ENCODE data around the gene DCBLD2. TPM values are rescaled to one million over a fixed set of nuclear protein-coding genes. Genes with fewer than 3 reads are reported as not detected.

The DCBLD2 gene
- polyA plus RNA-seq, 3 donors: 0.17 to 1.1 (median 0.45) TPM

DNA sequence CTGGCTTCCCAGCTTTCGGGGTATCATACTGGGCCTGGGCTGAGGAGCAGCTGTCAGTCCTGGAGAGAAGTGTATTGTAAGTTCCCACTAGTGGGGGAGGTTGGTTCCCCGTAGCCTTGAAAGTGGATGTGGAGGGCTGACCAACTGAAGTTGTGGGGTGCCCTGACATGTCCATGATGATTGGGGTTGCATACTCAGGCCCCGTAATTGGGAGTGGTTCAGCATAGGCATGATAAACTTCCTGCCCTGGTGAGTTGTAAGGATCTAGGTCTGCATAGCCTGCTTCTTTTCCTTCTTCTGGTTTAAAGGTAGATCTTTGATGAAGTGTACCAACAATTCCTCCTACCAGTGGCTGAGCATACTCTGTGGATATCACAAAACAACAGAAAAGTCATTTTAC is 102.0 kb downstream of the DCBLD2 start:
- peaks cover 8% of the 10 kb centered on the region for H4K20me1 ChIP-seq (ENCODE audit: insufficient read depth, low read length)
- Mint-ChIP-seq H3K36me3 (peaks cover 17 to 25% of the 10 kb centered on the region in 2 donors), H3K4me1 (no peaks in the 10 kb centered on the region), H3K9me3 (peaks cover 0 to 3% (median 0%) of the 10 kb centered on the region in 7 donors), H3K4me3 (no peak overlapping the region), H3K27me3 (ENCODE audit: low read depth in 3 of 3) (peaks cover 0 to 2% (median 0%) of the 10 kb centered on the region in 3 donors), H3K27ac (peak overlapping the region in 1 of 7 donors; percentile 57)
- H3K4me2 ChIP-seq (replicated peaks; ENCODE audit: extremely low read depth, low read length, poor library complexity, severe bottlenecking): no peak overlapping the region
- no peak overlapping the region for H3K4me3 ChIP-seq (replicated peaks in 1 of 3; ENCODE audit: low read depth in 2 of 3, low read length in 3 of 3)
- TF ChIP-seq, protein P1, sequence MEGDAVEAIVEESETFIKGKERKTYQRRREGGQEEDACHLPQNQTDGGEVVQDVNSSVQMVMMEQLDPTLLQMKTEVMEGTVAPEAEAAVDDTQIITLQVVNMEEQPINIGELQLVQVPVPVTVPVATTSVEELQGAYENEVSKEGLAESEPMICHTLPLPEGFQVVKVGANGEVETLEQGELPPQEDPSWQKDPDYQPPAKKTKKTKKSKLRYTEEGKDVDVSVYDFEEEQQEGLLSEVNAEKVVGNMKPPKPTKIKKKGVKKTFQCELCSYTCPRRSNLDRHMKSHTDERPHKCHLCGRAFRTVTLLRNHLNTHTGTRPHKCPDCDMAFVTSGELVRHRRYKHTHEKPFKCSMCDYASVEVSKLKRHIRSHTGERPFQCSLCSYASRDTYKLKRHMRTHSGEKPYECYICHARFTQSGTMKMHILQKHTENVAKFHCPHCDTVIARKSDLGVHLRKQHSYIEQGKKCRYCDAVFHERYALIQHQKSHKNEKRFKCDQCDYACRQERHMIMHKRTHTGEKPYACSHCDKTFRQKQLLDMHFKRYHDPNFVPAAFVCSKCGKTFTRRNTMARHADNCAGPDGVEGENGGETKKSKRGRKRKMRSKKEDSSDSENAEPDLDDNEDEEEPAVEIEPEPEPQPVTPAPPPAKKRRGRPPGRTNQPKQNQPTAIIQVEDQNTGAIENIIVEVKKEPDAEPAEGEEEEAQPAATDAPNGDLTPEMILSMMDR (IDR thresholded peaks at IDR 0.05): no peak
- DNase-seq: no peak
- no peak overlapping the region for H3K9ac ChIP-seq (ENCODE audit: insufficient read depth, low read length, poor library complexity, severe bottlenecking)
- H3K79me2 ChIP-seq (ENCODE audit: insufficient read depth, low read length): no peaks in the 10 kb centered on the region
- no peaks in the 10 kb centered on the region for H3K9me3 ChIP-seq (replicated peaks in 1 of 2; ENCODE audit: control insufficient read depth in 1 of 2, insufficient read depth in 1 of 2, low read length in 2 of 2)
- no peak overlapping the region for H2AFZ ChIP-seq (ENCODE audit: insufficient read depth, low read depth, low read length, poor library complexity, severe bottlenecking)
- H3K27ac ChIP-seq (ENCODE audit: low read depth in 1 of 2, low read length in 2 of 2): no peak overlapping the region
- WGBS (ENCODE audit: insufficient coverage): 50% methylated on average over 2 of the region's 3 CpGs
- intact Hi-C loops (cut with micrococcal nuclease): no loop called here
- no peaks in the 10 kb centered on the region for H3K4me1 ChIP-seq (ENCODE audit: control insufficient read depth in 1 of 2, insufficient read depth in 2 of 2, low read length in 2 of 2)
- no peaks in the 10 kb centered on the region for H3K27me3 ChIP-seq (ENCODE audit: control insufficient read depth in 2 of 2, insufficient read depth in 2 of 2, low read length in 2 of 2)
- peaks cover 13 to 20% of the 10 kb centered on the region in 2 donors for H3K36me3 ChIP-seq (replicated peaks in 1 of 2; ENCODE audit: control insufficient read depth in 1 of 2, insufficient read depth in 2 of 2, low read length in 2 of 2)

DNA sequence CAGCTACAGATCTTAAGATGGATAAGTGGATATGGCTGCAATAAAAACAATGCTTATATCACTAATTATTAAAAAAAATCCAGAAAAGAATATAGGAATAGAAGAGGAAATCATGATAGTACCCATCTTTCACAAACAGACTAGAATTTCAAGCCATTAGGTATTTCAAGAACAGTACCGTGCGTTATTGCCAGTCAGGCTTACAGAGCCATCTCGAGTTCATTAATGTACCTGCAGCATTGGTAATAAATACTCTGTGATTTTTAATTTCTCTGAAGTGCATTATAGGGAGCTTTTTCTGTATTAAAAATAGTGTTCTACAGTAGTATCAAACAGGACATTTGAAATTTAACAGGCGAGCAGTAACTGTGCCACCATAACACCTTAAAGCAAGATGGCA is 102.7 kb downstream of the DCBLD2 start:
- intact Hi-C loops (cut with micrococcal nuclease): no loop called here
- H3K4me1 ChIP-seq (ENCODE audit: control insufficient read depth in 1 of 2, insufficient read depth in 2 of 2, low read length in 2 of 2): no peaks in the 10 kb centered on the region
- no peak overlapping the region for H3K4me2 ChIP-seq (replicated peaks; ENCODE audit: extremely low read depth, low read length, poor library complexity, severe bottlenecking)
- no peak overlapping the region for H3K4me3 Mint-ChIP-seq
- no peak overlapping the region for H3K9ac ChIP-seq (ENCODE audit: insufficient read depth, low read length, poor library complexity, severe bottlenecking)
- no peak overlapping the region for H3K4me3 ChIP-seq (replicated peaks in 1 of 3; ENCODE audit: low read depth in 2 of 3, low read length in 3 of 3)
- H3K4me1 Mint-ChIP-seq: no peaks in the 10 kb centered on the region
- no peaks in the 10 kb centered on the region for H3K27me3 ChIP-seq (ENCODE audit: control insufficient read depth in 2 of 2, insufficient read depth in 2 of 2, low read length in 2 of 2)
- H3K79me2 ChIP-seq (ENCODE audit: insufficient read depth, low read length): no peaks in the 10 kb centered on the region
- peaks cover 0 to 2% (median 0%) of the 10 kb centered on the region in 3 donors for H3K27me3 Mint-ChIP-seq (ENCODE audit: low read depth in 3 of 3)
- DNase-seq: no peak
- peaks cover 0 to 3% (median 0%) of the 10 kb centered on the region in 7 donors for H3K9me3 Mint-ChIP-seq
- no peaks in the 10 kb centered on the region for H3K9me3 ChIP-seq (replicated peaks in 1 of 2; ENCODE audit: control insufficient read depth in 1 of 2, insufficient read depth in 1 of 2, low read length in 2 of 2)
- peaks cover 20 to 27% of the 10 kb centered on the region in 2 donors for H3K36me3 ChIP-seq (replicated peaks in 1 of 2; ENCODE audit: control insufficient read depth in 1 of 2, insufficient read depth in 2 of 2, low read length in 2 of 2)
- peaks cover 23 to 31% of the 10 kb centered on the region in 2 donors for H3K36me3 Mint-ChIP-seq
- H4K20me1 ChIP-seq (ENCODE audit: insufficient read depth, low read length): peaks cover 8% of the 10 kb centered on the region
- TF ChIP-seq, protein P1 (IDR thresholded peaks at IDR 0.05): no peak
- no peak overlapping the region for H3K27ac ChIP-seq (ENCODE audit: low read depth in 1 of 2, low read length in 2 of 2)
- WGBS (ENCODE audit: insufficient coverage): no CpG with 5 or more reads among the region's 4 CpGs
- H3K27ac Mint-ChIP-seq: no peak overlapping the region
- no peak overlapping the region for H2AFZ ChIP-seq (ENCODE audit: insufficient read depth, low read depth, low read length, poor library complexity, severe bottlenecking)

Data from CD14-positive monocyte (primary cell).